Ishikawa (cell line): ENCODE data around the gene REX1BD.

Experiments used
- CEBPB ChIP-seq: IDR thresholded peaks from 2 replicates; pipeline ENCODE4 v1.6.1; 2012
- CREB1 ChIP-seq: IDR thresholded peaks from 2 replicates; pipeline ENCODE4 v1.6.1; 2012; ENCODE audit warnings: low read depth
- EGR1 ChIP-seq: IDR thresholded peaks from 2 replicates; pipeline ENCODE4 v1.6.1; 2012
- EP300 ChIP-seq: IDR thresholded peaks from 2 replicates; pipeline ENCODE4 v1.6.1; 2012; ENCODE audit warnings: borderline replicate concordance
- FOXM1 ChIP-seq: IDR thresholded peaks from 2 replicates; pipeline ENCODE4 v1.6.1; 2012; ENCODE audit warnings: low read depth, borderline replicate concordance
- MAX ChIP-seq: IDR thresholded peaks from 2 replicates; pipeline ENCODE4 v1.6.1; 2012
- NFIC ChIP-seq: IDR thresholded peaks from 2 replicates; pipeline ENCODE4 v1.6.1; 2012
- RAD21 ChIP-seq: IDR thresholded peaks from 2 replicates; pipeline ENCODE4 v1.6.1; 2012; ENCODE audit warnings: low read depth
- TAF1 ChIP-seq: IDR thresholded peaks from 2 replicates; pipeline ENCODE4 v1.6.1; 2012; ENCODE audit warnings: low read depth, mild to moderate bottlenecking
- TCF12 ChIP-seq: IDR thresholded peaks from 2 replicates; pipeline ENCODE4 v1.6.1; 2012; ENCODE audit warnings: low read depth
- TEAD4 ChIP-seq: IDR thresholded peaks from 2 replicates; pipeline ENCODE4 v1.6.1; 2012
- YY1 ChIP-seq: IDR thresholded peaks from 2 replicates; pipeline ENCODE4 v1.6.1; 2012; ENCODE audit warnings: low read depth
- ZBTB7A ChIP-seq: IDR thresholded peaks from 2 replicates; pipeline ENCODE4 v1.6.1; 2012; ENCODE audit warnings: low read depth
- TF ChIP-seq, protein P1 (sequence below): IDR thresholded peaks from 2 replicates; pipeline ENCODE4 v1.6.1; 2012; ENCODE audit warnings: low read depth, mild to moderate bottlenecking
- TF ChIP-seq, protein P2 (sequence below): IDR thresholded peaks from 2 replicates; pipeline ENCODE4 v1.6.1; 2012

The REX1BD gene

DNA sequence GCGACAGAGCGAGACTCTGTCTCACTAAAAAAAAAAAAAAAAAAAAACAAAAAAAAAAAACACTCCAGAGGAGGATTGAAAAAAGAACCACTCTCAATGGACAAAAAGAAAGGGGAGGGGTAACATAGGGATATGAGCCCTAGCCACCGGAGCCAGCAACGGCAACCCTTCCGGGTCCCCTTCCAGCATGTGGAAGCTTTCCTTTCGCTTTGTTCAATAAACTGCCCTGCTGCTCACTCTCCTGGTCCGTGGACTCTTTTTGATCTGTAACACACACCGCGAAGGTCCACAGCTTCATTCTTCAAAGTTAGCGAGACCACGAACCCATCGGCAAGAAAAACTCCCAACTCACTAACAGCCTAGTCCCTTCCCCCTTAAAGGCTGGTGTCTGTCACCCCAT, 1.0 kb upstream of the REX1BD start:
- TF ChIP-seq CREB1 (no peak), EP300 (no peak), YY1 (no peak), NFIC (no peak), FOXM1 (no peak), TEAD4 (no peak), TCF12 (no peak), TAF1 (no peak), RAD21 (no peak)
- TF ChIP-seq, protein P1, sequence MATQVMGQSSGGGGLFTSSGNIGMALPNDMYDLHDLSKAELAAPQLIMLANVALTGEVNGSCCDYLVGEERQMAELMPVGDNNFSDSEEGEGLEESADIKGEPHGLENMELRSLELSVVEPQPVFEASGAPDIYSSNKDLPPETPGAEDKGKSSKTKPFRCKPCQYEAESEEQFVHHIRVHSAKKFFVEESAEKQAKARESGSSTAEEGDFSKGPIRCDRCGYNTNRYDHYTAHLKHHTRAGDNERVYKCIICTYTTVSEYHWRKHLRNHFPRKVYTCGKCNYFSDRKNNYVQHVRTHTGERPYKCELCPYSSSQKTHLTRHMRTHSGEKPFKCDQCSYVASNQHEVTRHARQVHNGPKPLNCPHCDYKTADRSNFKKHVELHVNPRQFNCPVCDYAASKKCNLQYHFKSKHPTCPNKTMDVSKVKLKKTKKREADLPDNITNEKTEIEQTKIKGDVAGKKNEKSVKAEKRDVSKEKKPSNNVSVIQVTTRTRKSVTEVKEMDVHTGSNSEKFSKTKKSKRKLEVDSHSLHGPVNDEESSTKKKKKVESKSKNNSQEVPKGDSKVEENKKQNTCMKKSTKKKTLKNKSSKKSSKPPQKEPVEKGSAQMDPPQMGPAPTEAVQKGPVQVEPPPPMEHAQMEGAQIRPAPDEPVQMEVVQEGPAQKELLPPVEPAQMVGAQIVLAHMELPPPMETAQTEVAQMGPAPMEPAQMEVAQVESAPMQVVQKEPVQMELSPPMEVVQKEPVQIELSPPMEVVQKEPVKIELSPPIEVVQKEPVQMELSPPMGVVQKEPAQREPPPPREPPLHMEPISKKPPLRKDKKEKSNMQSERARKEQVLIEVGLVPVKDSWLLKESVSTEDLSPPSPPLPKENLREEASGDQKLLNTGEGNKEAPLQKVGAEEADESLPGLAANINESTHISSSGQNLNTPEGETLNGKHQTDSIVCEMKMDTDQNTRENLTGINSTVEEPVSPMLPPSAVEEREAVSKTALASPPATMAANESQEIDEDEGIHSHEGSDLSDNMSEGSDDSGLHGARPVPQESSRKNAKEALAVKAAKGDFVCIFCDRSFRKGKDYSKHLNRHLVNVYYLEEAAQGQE: no peak
- TF ChIP-seq, protein P2, sequence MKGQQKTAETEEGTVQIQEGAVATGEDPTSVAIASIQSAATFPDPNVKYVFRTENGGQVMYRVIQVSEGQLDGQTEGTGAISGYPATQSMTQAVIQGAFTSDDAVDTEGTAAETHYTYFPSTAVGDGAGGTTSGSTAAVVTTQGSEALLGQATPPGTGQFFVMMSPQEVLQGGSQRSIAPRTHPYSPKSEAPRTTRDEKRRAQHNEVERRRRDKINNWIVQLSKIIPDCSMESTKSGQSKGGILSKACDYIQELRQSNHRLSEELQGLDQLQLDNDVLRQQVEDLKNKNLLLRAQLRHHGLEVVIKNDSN: no peak

- TF ChIP-seq, protein P2: no peak
- TF ChIP-seq EP300 (0 out of 2 replicates have a peak, but pooled peaks have one; percentile 7), EGR1 (no peak), TEAD4 (no peak), MAX (no peak)
Observed at GRCh38 chr19:18587962-18588610, 512 bp upstream of the REX1BD start.

DNA sequence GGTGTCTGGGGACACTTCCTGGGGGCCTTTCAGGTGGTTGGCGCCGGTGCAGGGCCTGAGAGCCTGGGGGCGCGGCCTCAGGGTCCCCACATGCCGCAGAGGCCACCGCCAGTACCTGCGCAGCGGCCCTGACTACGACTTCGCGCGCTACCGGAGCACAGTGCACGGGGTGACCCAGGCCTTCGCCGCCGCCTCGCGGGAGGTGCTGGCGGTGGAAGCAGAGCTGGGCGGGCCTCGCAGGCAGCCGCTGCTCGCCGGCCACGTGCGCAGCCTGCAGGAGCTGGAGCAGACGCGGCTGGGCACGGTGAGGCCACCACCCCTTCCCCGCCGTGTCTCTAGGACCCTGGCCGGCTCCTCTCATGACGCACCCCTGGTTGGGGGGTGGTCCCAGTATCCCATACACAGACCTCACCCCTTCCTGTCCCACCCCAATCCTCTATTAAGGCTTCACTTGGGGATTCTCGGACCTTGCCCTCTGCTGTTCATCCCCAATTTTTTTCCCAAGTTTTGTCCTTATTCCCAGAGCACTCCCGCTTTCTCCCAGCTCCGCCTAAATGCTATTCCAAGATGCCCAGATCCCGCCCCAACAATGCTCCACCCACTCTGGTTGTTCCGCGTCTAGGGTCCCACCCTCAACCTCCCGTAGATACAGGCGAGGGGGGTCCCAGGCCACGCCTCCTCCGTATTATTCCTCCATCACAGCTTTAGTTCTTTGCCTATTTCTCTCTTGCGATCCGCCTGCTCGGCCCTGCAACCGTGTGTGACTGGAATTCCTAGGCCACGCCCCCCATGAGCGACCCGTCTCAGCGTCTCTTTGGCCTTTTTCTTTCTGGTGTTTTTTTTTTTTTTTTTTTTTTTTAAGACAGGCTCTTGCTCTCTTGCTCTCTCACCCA, 1.0 kb downstream of the REX1BD start:
- TF ChIP-seq, protein P2: peak; percentile 79
- peak; percentile 22; the same call in 1 of the 2 replicates for TF ChIP-seq YY1
- no peak; the same call in 1 of the 2 replicates for TF ChIP-seq RAD21
- TF ChIP-seq MAX: peak; percentile 100
- 0 out of 2 replicates have a peak, but pooled peaks have one; percentile 38 for TF ChIP-seq TEAD4
- no peak for TF ChIP-seq ZBTB7A
- TF ChIP-seq NFIC: peak; percentile 17; the same call in 1 of the 2 replicates

DNA sequence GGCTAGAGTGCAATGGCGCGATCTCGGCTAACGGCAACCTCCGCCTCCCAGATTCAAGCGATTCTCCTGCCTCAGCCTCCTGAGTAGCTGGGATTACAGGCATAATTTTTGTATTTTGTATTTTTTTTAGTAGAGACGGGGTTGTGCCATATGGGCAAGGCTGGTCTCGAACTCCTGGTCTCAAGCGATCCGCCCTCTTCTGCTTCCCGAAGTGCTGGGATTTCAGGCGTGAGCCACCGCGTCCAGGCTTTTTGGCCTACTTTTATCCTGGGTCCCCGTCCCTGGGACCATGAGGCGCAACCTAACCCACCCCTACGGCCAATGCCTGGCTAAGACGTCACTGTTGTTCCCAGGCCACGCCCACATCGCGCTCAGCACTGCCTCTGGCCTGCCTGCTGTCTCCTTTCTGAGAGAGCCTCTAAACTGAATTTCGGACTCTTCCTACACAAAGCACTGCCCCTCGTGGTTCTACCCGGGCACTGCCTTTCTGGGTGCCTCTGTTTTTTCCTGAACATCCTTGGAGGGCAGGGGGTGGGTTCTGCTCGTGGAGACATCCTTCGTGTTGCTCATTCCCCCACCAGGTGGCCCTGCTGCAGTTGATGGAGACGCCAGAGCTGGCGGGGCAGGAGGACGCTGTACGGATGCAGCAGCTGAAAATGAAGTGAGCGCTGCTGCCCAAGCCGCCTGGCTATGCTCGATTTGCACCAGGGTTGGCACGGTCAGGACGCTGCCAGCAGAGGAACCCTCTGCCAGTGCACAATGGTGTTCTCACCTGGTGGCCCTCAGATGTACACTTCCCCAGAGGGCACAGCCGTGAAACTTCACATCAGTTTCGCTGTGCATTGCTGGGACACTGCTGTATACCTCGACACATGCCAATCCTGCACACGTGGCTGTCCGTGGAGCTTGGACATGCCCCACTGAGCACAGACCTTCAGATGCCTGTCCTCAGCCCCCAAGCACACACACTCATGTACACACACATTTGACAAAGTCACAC, 2.0 kb downstream of the REX1BD start:
- no peak for TF ChIP-seq MAX
- TF ChIP-seq FOXM1: no peak
- no peak for TF ChIP-seq TAF1
- no peak for TF ChIP-seq EP300
- TF ChIP-seq CEBPB: no peak
- TF ChIP-seq, protein P1: no peak
- no peak for TF ChIP-seq EGR1
- no peak for TF ChIP-seq TCF12
- TF ChIP-seq NFIC: no peak
- no peak for TF ChIP-seq CREB1
- TF ChIP-seq TEAD4: no peak
- TF ChIP-seq, protein P2: no peak
- no peak for TF ChIP-seq YY1
- TF ChIP-seq ZBTB7A: no peak
- no peak for TF ChIP-seq RAD21
